WERI-Rb-1 (cell line): ENCODE data around the gene GHRL.

Source experiments
- DNase-seq: peaks from one replicate; pipeline ENCODE4 v3.0.0-alpha.2; 2020
- H3K27ac ChIP-seq: fragments of 250-450 bp; sonication (Bioruptor Pico); 2 replicates; pipeline ENCODE4 v1.5.1; 2020; ENCODE audit warnings: mild to moderate bottlenecking, moderate library complexity
- H3K27me3 ChIP-seq: fragments of 250-450 bp; sonication (Bioruptor Pico); 2 replicates; pipeline ENCODE4 v1.5.1; 2021; ENCODE audit warnings: mild to moderate bottlenecking, low read depth, moderate library complexity; ENCODE audit not compliant: insufficient read depth, severe bottlenecking
- H3K36me3 ChIP-seq: fragments of 250-450 bp; sonication (Bioruptor Pico); 2 replicates; pipeline ENCODE4 v1.5.1; 2020; ENCODE audit warnings: mild to moderate bottlenecking, moderate library complexity
- H3K4me3 ChIP-seq: 2 replicates; pipeline ENCODE4 v1.5.1; 2011; ENCODE audit warnings: low read depth, mild to moderate bottlenecking, control low read depth, low read length
- H3K9me3 ChIP-seq: fragments of 250-450 bp; sonication (Bioruptor Pico); 2 replicates; pipeline ENCODE4 v1.5.1; 2021; ENCODE audit warnings: mild to moderate bottlenecking, moderate library complexity; ENCODE audit not compliant: severe bottlenecking
- CTCF ChIP-seq: IDR thresholded peaks from 2 replicates; pipeline ENCODE4 v1.5.1; 2011; ENCODE audit warnings: low read depth, mild to moderate bottlenecking, control low read depth, inconsistent platforms, low read length

GHRL gene

GRCh38 chr3:10245081-10245712 lies 47.5 kb downstream of the GHRL start:
- peaks cover 7% of the 10 kb centered on the region for H3K9me3 ChIP-seq
- no peak overlapping the region for H3K4me3 ChIP-seq
- H3K36me3 ChIP-seq = peaks cover 7% of the 10 kb centered on the region
- no peak for TF ChIP-seq CTCF
- DNase-seq = no peak
- H3K27me3 ChIP-seq = no peaks in the 10 kb centered on the region
- H3K27ac ChIP-seq = no peak overlapping the region

- Histone ChIP-seq H3K4me3 (no peak overlapping the region), H3K9me3 (peaks cover 7% of the 10 kb centered on the region), H3K36me3 (no peaks in the 10 kb centered on the region), H3K27me3 (no peaks in the 10 kb centered on the region), H3K27ac (no peak overlapping the region)
- DNase-seq = no peak
- no peak for TF ChIP-seq CTCF
These were observed 48.7 kb downstream of the GHRL start for GRCh38 chr3:10244009-10244408.

GRCh38 chr3:10242182-10243065 lies 50.3 kb downstream of the GHRL start:
- TF ChIP-seq CTCF = no peak
- Histone ChIP-seq H3K27ac (no peak overlapping the region), H3K4me3 (no peak overlapping the region), H3K36me3 (no peaks in the 10 kb centered on the region), H3K27me3 (no peaks in the 10 kb centered on the region), H3K9me3 (peaks cover 7% of the 10 kb centered on the region)
- no peak for DNase-seq

- no peak for DNase-seq
- H3K9me3 ChIP-seq = peaks cover 7% of the 10 kb centered on the region
- H3K27me3 ChIP-seq = no peaks in the 10 kb centered on the region
- no peak overlapping the region for H3K4me3 ChIP-seq
- no peaks in the 10 kb centered on the region; the same call in 1 of the 2 replicates for H3K36me3 ChIP-seq
- no peak for TF ChIP-seq CTCF
- H3K27ac ChIP-seq = no peak overlapping the region
These were observed 51.9 kb downstream of the GHRL start for GRCh38 chr3:10240799-10241198.

- DNase-seq = no peak
- H3K36me3 ChIP-seq = no peaks in the 10 kb centered on the region; the same call in 1 of the 2 replicates
- no peak overlapping the region for H3K27ac ChIP-seq
- H3K27me3 ChIP-seq = no peaks in the 10 kb centered on the region
- TF ChIP-seq CTCF = no peak
- no peak overlapping the region for H3K4me3 ChIP-seq
- no peaks in the 10 kb centered on the region for H3K9me3 ChIP-seq
These were observed 54.2 kb downstream of the GHRL start for GRCh38 chr3:10238345-10239183.
